ENCODE data around the gene RASAL2. TPM values are rescaled to one million over a fixed set of nuclear protein-coding genes. Genes with fewer than 3 reads are reported as not detected.

The RASAL2 gene
- total RNA-seq, 1 experiment from 2014 or later, result 56.9 TPM

DNA sequence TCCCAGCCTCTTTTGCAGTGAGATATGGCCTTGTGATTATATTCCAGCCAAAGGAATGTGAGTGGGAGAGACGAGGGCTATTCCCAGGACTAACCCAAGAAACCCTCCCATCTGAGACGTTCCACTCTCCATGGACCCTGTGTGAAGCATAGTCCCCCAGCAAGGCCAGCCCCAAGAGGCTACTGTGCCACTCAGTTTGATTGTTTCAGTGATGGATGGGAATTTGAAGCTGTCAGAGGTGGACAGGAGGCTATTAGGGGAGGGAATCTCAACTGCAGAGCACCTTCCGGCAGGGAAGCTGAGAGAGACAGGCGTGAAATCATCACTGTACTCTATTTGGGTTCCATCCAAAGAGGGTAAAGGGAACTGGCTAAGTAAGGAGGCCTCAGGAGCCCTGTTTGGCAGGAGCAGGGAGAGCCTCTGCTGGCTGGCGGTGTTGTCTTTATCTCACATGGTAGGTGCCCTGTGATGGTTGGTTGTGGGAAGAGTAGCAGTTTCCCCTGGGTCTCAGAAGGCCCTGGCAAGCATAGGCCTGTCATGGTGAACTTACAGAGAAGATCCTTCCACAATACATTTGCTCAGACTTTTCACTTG is 415.6 kb downstream of the RASAL2 start:
- CTCF ChIA-PET, result interaction anchor here (0.9 to 13.6 kb wide), 6 partner anchors 9 to 213 kb away, joined by 4 to 309 read pairs (median 84); no protein-coding TSS in a partner anchor
- Mint-ChIP-seq H3K4me1 (ENCODE audit: insufficient read depth, unreplicated experiment) (no peaks in the 10 kb centered on the region), H3K36me3 (ENCODE audit: insufficient read depth, unreplicated experiment) (no peaks in the 10 kb centered on the region), H3K4me3 (ENCODE audit: unreplicated experiment) (no peak overlapping the region), H3K27me3 (ENCODE audit: insufficient read depth, unreplicated experiment) (no peaks in the 10 kb centered on the region), H3K27ac (ENCODE audit: low read depth, unreplicated experiment) (no peak overlapping the region), H3K9me3 (ENCODE audit: unreplicated experiment) (no peaks in the 10 kb centered on the region)
- intact Hi-C loops (cut with micrococcal nuclease), result no loop called here
- DNase-seq (ENCODE audit: unreplicated experiment), result no peak
- BruUV-seq (replicated peaks), result no TSS peak
- POLR2A ChIA-PET, result interaction anchor here (1.1 kb wide), 1 partner anchor 667 kb away, joined by 3 read pairs; no protein-coding TSS in a partner anchor
- no peak for TF ChIP-seq CTCF (IDR thresholded peaks at IDR 0.05; ENCODE audit: unreplicated experiment)

DNA sequence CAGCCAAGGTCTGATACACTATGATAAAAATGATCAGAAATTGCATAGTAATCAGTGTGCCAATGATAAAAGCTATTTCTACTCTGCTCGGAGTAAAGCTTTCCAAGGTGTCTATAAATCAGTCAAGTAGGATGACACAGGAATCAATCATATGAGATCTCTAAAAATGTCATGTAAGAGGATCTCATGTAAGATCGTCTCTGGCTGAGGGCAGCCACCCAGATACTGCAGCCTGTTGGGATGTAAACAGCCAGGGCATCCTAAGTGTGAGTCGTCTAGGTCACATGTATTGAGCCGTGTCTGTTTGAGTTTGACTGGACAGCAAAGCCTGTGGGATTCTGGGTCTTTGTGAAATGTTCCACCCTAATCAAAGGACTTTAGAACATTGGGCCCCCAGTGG is 416.3 kb downstream of the RASAL2 start:
- Mint-ChIP-seq H3K9me3 (ENCODE audit: unreplicated experiment) (no peaks in the 10 kb centered on the region), H3K36me3 (ENCODE audit: insufficient read depth, unreplicated experiment) (no peaks in the 10 kb centered on the region), H3K4me1 (ENCODE audit: insufficient read depth, unreplicated experiment) (no peaks in the 10 kb centered on the region), H3K27me3 (ENCODE audit: insufficient read depth, unreplicated experiment) (no peaks in the 10 kb centered on the region), H3K4me3 (ENCODE audit: unreplicated experiment) (no peak overlapping the region), H3K27ac (ENCODE audit: low read depth, unreplicated experiment) (no peak overlapping the region)
- TF ChIP-seq CTCF (IDR thresholded peaks at IDR 0.05; ENCODE audit: unreplicated experiment), result no peak
- intact Hi-C loops (cut with micrococcal nuclease), result no loop called here
- DNase-seq (ENCODE audit: unreplicated experiment), result no peak
- no TSS peak for BruUV-seq (replicated peaks)
- ChIA-PET CTCF (interaction anchor here (0.9 to 13.6 kb wide), 5 partner anchors 9 to 214 kb away, joined by 4 to 309 read pairs (median 162); no protein-coding TSS in a partner anchor), POLR2A (no interaction called here)

- DNase-seq (ENCODE audit: unreplicated experiment), result no peak
- H3K4me3 Mint-ChIP-seq (ENCODE audit: unreplicated experiment), result no peak within 1 kb of the TSS
- H3K9me3 Mint-ChIP-seq (ENCODE audit: unreplicated experiment), result no peaks in the 10 kb centered on the region
- no peaks in the 10 kb centered on the region for H3K27me3 Mint-ChIP-seq (ENCODE audit: insufficient read depth, unreplicated experiment)
- POLR2A ChIA-PET, result interaction anchor here (0.6 kb wide), 1 partner anchor 171 kb away, joined by 3 read pairs; no protein-coding TSS in a partner anchor
- intact Hi-C loops (cut with micrococcal nuclease), result no loop called here
- no peaks in the 10 kb centered on the region for H3K4me1 Mint-ChIP-seq (ENCODE audit: insufficient read depth, unreplicated experiment)
- CTCF ChIA-PET, result interaction anchor here (0.6 to 13.6 kb wide), 8 partner anchors 12 to 657 kb away, joined by 3 to 162 read pairs (median 3); no protein-coding TSS in a partner anchor
- H3K36me3 Mint-ChIP-seq (ENCODE audit: insufficient read depth, unreplicated experiment), result no peaks in the 10 kb centered on the region
- TF ChIP-seq CTCF (IDR thresholded peaks at IDR 0.05; ENCODE audit: unreplicated experiment), result no peak
- no TSS peak for BruUV-seq (replicated peaks)
- H3K27ac Mint-ChIP-seq (ENCODE audit: low read depth, unreplicated experiment), result no peak within 1 kb of the TSS
These were observed 418.8 kb downstream of the RASAL2 start, which contains the start of gene TEX35 for GRCh38 chr1:178512566-178513277. TEX35 (plus strand) TSS chr1:178513109; CDS start chr1:178513189, 80 bp downstream.

DNA sequence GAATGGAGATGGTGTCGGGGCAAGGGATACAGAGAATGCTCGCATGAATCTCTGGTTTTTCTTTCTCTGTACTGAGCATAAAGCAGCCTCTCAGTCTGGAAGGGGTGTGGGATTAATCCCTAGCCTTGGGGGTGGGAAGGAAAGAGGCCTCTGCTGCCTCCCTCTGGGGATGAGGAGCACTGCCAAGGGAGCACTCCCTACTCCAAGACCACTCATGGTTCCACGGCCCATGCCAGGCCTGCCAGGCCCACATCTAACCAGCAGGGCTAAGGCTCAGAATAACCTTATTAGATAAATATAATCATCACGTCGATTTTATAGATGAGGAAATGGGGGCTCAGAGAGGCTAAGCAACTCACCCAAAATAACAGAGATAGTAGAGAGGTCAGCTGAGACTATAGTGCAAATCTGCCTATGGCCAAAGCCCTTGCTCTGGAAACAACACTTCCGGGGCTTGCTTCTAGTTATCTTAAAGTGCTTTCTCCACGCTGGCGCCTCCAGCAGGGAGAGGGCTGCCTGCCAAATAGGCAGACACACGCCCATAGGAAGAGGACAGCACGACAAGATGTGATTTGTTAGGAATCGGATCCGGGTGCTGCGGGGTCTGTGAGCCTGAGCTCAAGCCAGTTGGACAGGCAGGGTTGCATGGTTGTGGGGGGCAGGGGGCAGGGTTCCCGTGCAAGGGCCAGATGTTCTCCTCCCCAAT is 419.5 kb downstream of the RASAL2 start:
- CTCF ChIA-PET, result interaction anchor here (0.6 to 13.6 kb wide), 9 partner anchors 13 to 490 kb away, joined by 3 to 162 read pairs (median 3); no protein-coding TSS in a partner anchor
- POLR2A ChIA-PET, result interaction anchor here (0.6 kb wide), 1 partner anchor 171 kb away, joined by 3 read pairs; no protein-coding TSS in a partner anchor
- Mint-ChIP-seq H3K4me1 (ENCODE audit: insufficient read depth, unreplicated experiment) (no peaks in the 10 kb centered on the region), H3K9me3 (ENCODE audit: unreplicated experiment) (no peaks in the 10 kb centered on the region), H3K4me3 (ENCODE audit: unreplicated experiment) (no peak overlapping the region), H3K36me3 (ENCODE audit: insufficient read depth, unreplicated experiment) (no peaks in the 10 kb centered on the region), H3K27me3 (ENCODE audit: insufficient read depth, unreplicated experiment) (no peaks in the 10 kb centered on the region), H3K27ac (ENCODE audit: low read depth, unreplicated experiment) (no peak overlapping the region)
- TF ChIP-seq CTCF (IDR thresholded peaks at IDR 0.05; ENCODE audit: unreplicated experiment), result no peak
- DNase-seq (ENCODE audit: unreplicated experiment), result no peak
- BruUV-seq (replicated peaks), result no TSS peak
- intact Hi-C loops (cut with micrococcal nuclease), result no loop called here

All from MCF 10A (cell line).